Prostate gland (tissue), 2 donors: ENCODE results near the gene RASGRF2.

Source experiments
- CTCF ChIP-seq, 4 experiments: fragments of 200-600 bp in 2 of 4; fragments of 450-650 bp in 2 of 4; sonication (generic) in 2 of 4; IDR thresholded peaks; 1 replicate in 3 of 4; 2 replicates in 1 of 4; pipeline ENCODE4 v1.5.1; 2016 to 2019; ENCODE audit warnings: antibody characterized with exemption in 4 of 4, mild to moderate bottlenecking in 2 of 4, moderate library complexity in 2 of 4
- POLR2A ChIP-seq: fragments of 450-650 bp; IDR thresholded peaks from one replicate; pipeline ENCODE4 v1.6.1; 2016; ENCODE audit warnings: antibody characterized with exemption, mild to moderate bottlenecking

- TF ChIP-seq CTCF (IDR thresholded peaks at IDR 0.05) (no peak), POLR2A (no peak)
Measured at GRCh38 chr5:80989883-80990282, 29.7 kb downstream of the RASGRF2 start.
